ACC112 (cell line): ENCODE results near the gene RPS6KA3.
A peak's percentile ranks its signal among the peaks of the same experiment; 100 is the strongest.
"Not testable (repeated sequence)": the region's sequence is repeated elsewhere in the genome, so short reads cannot be mapped to it uniquely, and the experiment has no call there.

Experiments
- H2AFZ ChIP-seq: fragments of 200-600 bp; sonication (generic); one replicate; pipeline ENCODE4 v1.6.0; 2017; ENCODE audit warnings: antibody characterized with exemption, low read length; ENCODE audit not compliant: unreplicated experiment
- H3K27ac ChIP-seq: fragments of 200-600 bp; sonication (generic); 2 replicates; pipeline ENCODE4 v1.5.1; 2014; ENCODE audit warnings: low read depth, mild to moderate bottlenecking, antibody characterized with exemption, low read length, moderate library complexity
- H3K27me3 ChIP-seq: fragments of 200-600 bp; sonication (generic); 2 replicates; pipeline ENCODE4 v1.6.1; 2014; ENCODE audit warnings: mild to moderate bottlenecking, antibody characterized with exemption, low read length, moderate library complexity, mixed read lengths; ENCODE audit not compliant: insufficient read depth
- H3K36me3 ChIP-seq: fragments of 200-600 bp; sonication (generic); 2 replicates; pipeline ENCODE4 v1.6.1; 2016; ENCODE audit warnings: mild to moderate bottlenecking, antibody characterized with exemption, low read length, moderate library complexity, mixed read lengths; ENCODE audit not compliant: insufficient read depth
- H3K4me1 ChIP-seq: fragments of 200-600 bp; sonication (generic); one replicate; pipeline ENCODE4 v1.6.1; 2016; ENCODE audit warnings: low read length, mixed read lengths; ENCODE audit not compliant: insufficient read depth, unreplicated experiment, control insufficient read depth
- H3K4me3 ChIP-seq: fragments of 200-600 bp; sonication (generic); 2 replicates; pipeline ENCODE4 v1.5.1; 2014; ENCODE audit warnings: mild to moderate bottlenecking, low read depth, low read length
- H3K79me2 ChIP-seq: fragments of 200-600 bp; sonication (generic); one replicate; pipeline ENCODE4 v1.6.0; 2016; ENCODE audit warnings: low read length; ENCODE audit not compliant: control insufficient read depth, unreplicated experiment, insufficient read depth

The RPS6KA3 gene

GRCh38 chrX:20128670-20129069 lies 138.0 kb downstream of the RPS6KA3 start:
- Histone ChIP-seq H3K79me2 (peaks cover 13% of the 10 kb centered on the region), H3K36me3 (peaks cover 30% of the 10 kb centered on the region), H2AFZ (no peak overlapping the region), H3K27ac (peak overlapping the region; percentile 62), H3K27me3 (no peaks in the 10 kb centered on the region), H3K4me1 (peaks cover 32% of the 10 kb centered on the region), H3K4me3 (no peak overlapping the region)

GRCh38 chrX:20127440-20127839 lies 139.3 kb downstream of the RPS6KA3 start:
- not testable (repeated sequence) for H2AFZ ChIP-seq, H3K27ac ChIP-seq, H3K4me3 ChIP-seq, H3K79me2 ChIP-seq, H3K27me3 ChIP-seq
- peaks cover 23% of the 10 kb centered on the region for H3K4me1 ChIP-seq
- peaks cover 21% of the 10 kb centered on the region for H3K36me3 ChIP-seq

- H3K4me3 ChIP-seq, H3K79me2 ChIP-seq: not testable (repeated sequence)
- peaks cover 18% of the 10 kb centered on the region for H3K36me3 ChIP-seq
Measured at GRCh38 chrX:20126833-20127232, 139.9 kb downstream of the RPS6KA3 start.

DNA sequence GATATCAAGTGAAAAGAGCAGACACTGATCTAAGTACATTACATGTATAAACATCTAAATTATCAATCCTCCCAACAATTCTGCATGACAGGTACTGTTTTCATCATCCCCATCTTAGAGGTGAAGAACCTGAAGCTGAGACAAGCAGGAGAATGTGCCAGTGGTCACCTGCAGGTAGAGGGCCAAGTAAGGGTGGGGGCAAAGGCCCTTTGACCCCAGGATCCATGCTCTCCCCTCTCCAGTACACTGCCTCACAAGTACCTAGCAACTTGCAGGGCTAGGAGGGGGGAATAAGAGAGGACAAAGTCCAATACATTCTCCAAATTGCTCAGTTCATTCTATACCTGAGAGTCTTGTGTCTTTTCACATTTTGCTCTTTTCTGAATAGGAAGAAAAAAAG lies 141.7 kb downstream of the RPS6KA3 start:
- Histone ChIP-seq H3K27me3 (no peaks in the 10 kb centered on the region), H2AFZ (no peak overlapping the region), H3K27ac (no peak overlapping the region), H3K4me1 (peaks cover 18% of the 10 kb centered on the region), H3K36me3 (peaks cover 8% of the 10 kb centered on the region), H3K79me2 (no peaks in the 10 kb centered on the region), H3K4me3 (no peak overlapping the region)

More at GRCh38 chrX:20126833-20127232, 139.9 kb downstream of the RPS6KA3 start:
- peaks cover 23% of the 10 kb centered on the region for H3K4me1 ChIP-seq
- not testable (repeated sequence) for H2AFZ ChIP-seq, H3K27me3 ChIP-seq, H3K27ac ChIP-seq

GRCh38 chrX:20118065-20118824 lies 148.5 kb downstream of the RPS6KA3 start:
- H3K4me1 ChIP-seq, result no peaks in the 10 kb centered on the region
- no peaks in the 10 kb centered on the region for H3K36me3 ChIP-seq
- H3K4me3 ChIP-seq, result no peak overlapping the region
- no peaks in the 10 kb centered on the region for H3K79me2 ChIP-seq
- H2AFZ ChIP-seq, result no peak overlapping the region
- H3K27ac ChIP-seq, result no peak overlapping the region
- peaks cover 10% of the 10 kb centered on the region; the same call in 1 of the 2 replicates for H3K27me3 ChIP-seq

- H2AFZ ChIP-seq, result peak within 1 kb of the TSS; percentile 91
- no peaks in the 10 kb centered on the region for H3K36me3 ChIP-seq
- peak within 1 kb of the TSS; percentile 79 for H3K4me3 ChIP-seq
Measured at GRCh38 chrX:20116577-20117240, 150.0 kb downstream of the RPS6KA3 start, which contains the start of gene MAP7D2. Gene MAP7D2 (minus strand): TSS chrX:20116907. CDS start chrX:20116879, 28 bp downstream.

GRCh38 chrX:20116087-20116576 lies 150.6 kb downstream of the RPS6KA3 start:
- no peaks in the 10 kb centered on the region for H3K36me3 ChIP-seq
- H2AFZ ChIP-seq, result peak overlapping the region; percentile 91
- H3K27me3 ChIP-seq, result peaks cover 10% of the 10 kb centered on the region; the same call in 1 of the 2 replicates
- H3K4me3 ChIP-seq, result peak overlapping the region; percentile 79
- H3K27ac ChIP-seq, result no peak overlapping the region
- H3K79me2 ChIP-seq, result no peaks in the 10 kb centered on the region
- H3K4me1 ChIP-seq, result no peaks in the 10 kb centered on the region

More at GRCh38 chrX:20116577-20117240, 150.0 kb downstream of the RPS6KA3 start, which contains the start of gene MAP7D2:
- peaks cover 10% of the 10 kb centered on the region; the same call in 1 of the 2 replicates for H3K27me3 ChIP-seq
- H3K4me1 ChIP-seq, result no peaks in the 10 kb centered on the region
- no peak within 1 kb of the TSS for H3K27ac ChIP-seq
- no peaks in the 10 kb centered on the region for H3K79me2 ChIP-seq

GRCh38 chrX:20112022-20112774 lies 154.5 kb downstream of the RPS6KA3 start:
- Histone ChIP-seq H3K27ac (no peak overlapping the region), H3K27me3 (peaks cover 5% of the 10 kb centered on the region; the same call in 1 of the 2 replicates), H3K4me1 (no peaks in the 10 kb centered on the region), H3K79me2 (no peaks in the 10 kb centered on the region), H2AFZ (no peak overlapping the region), H3K36me3 (no peaks in the 10 kb centered on the region), H3K4me3 (no peak overlapping the region)

- H3K27ac ChIP-seq, result no peak overlapping the region
Measured at GRCh38 chrX:20111271-20111670, 155.4 kb downstream of the RPS6KA3 start.

GRCh38 chrX:20101934-20102581 lies 164.7 kb downstream of the RPS6KA3 start:
- no peaks in the 10 kb centered on the region for H3K27me3 ChIP-seq

More at GRCh38 chrX:20111271-20111670, 155.4 kb downstream of the RPS6KA3 start:
- Histone ChIP-seq H3K79me2 (no peaks in the 10 kb centered on the region), H3K4me1 (no peaks in the 10 kb centered on the region), H3K4me3 (no peak overlapping the region), H3K36me3 (no peaks in the 10 kb centered on the region), H3K27me3 (no peaks in the 10 kb centered on the region), H2AFZ (no peak overlapping the region)

More at GRCh38 chrX:20101934-20102581, 164.7 kb downstream of the RPS6KA3 start:
- no peak overlapping the region for H2AFZ ChIP-seq
- no peaks in the 10 kb centered on the region for H3K4me1 ChIP-seq
- H3K4me3 ChIP-seq, result no peak overlapping the region
- no peaks in the 10 kb centered on the region for H3K79me2 ChIP-seq
- no peaks in the 10 kb centered on the region for H3K36me3 ChIP-seq
- no peak overlapping the region for H3K27ac ChIP-seq
